K562 (cell line): ENCODE measurements around the gene C2CD2. TPM values are rescaled to one million over a fixed set of nuclear protein-coding genes. Genes with fewer than 3 reads are reported as not detected.

Experiments
- ATAC-seq: fragments of 200-7000 bp; cut with Tn5 transposase; 3 replicates; pipeline ENCODE4 v1.9.1; 2020; ENCODE audit warnings: moderate library complexity
- BruUV-seq: library from RNA; stranded (reverse); fragments of 400-500 nt; replicated peaks from 2 replicates; lab custom pipeline; 2021; lab: Mats Ljungman, UMichigan
- CTCF ChIA-PET: fragments of 300-600 bp; formaldehyde crosslinking; extraction: SDS; loops from one replicate; lab custom pipeline; 2021; ENCODE audit warnings: low intra/inter-chr PET ratio; lab: Yijun Ruan, JAX
- POLR2A ChIA-PET: fragments of 300-600, 350-650 bp; sonication (Branson Sonifier 250); formaldehyde crosslinking; extraction: SDS; loops from one replicate; lab custom pipeline; 2021; ENCODE audit warnings: antibody characterized with exemption, inconsistent platforms; lab: Yijun Ruan, JAX
- DNase-seq, 4 experiments: peaks; one replicate each; pipeline versions ENCODE4 v3.0.0 to v3.0.0-alpha.2; 2011 to 2018; ENCODE audit warnings: low spot score in 3 of 4, mixed read lengths in 3 of 4; ENCODE audit errors: extremely low read depth in 1 of 4
- FAIRE-seq: peaks from 2 replicates; lab custom pipeline; 2011; peaks lifted over from hg19 to GRCh38; lab: Jason Lieb, UNC
- H2AFZ ChIP-seq: 2 replicates; pipeline ENCODE4 v1.6.0; 2011; ENCODE audit warnings: low read depth, low read length, control low read depth, inconsistent platforms
- H3K27ac ChIP-seq: fragments of 200-600 bp; 3 replicates; pipeline ENCODE4 v1.8.0; 2011; ENCODE audit warnings: low read depth, mild to moderate bottlenecking, control low read depth, inconsistent platforms, low read length, moderate library complexity, mixed read lengths; ENCODE audit errors: extremely low read depth
- H3K27me3 ChIP-seq, 2 experiments: fragments of 300-600 bp in 1 of 2; 2 replicates in 1 of 2; 3 replicates in 1 of 2; pipeline versions ENCODE4 v1.6.0 to v1.8.0; 2011; ENCODE audit warnings: inconsistent platforms in 2 of 2, low read length in 2 of 2, mild to moderate bottlenecking in 1 of 2, mixed read lengths in 1 of 2, moderate library complexity in 1 of 2; ENCODE audit not compliant: control insufficient read depth in 2 of 2, insufficient read depth in 2 of 2
- H3K36me3 ChIP-seq: fragments of 300-600 bp; 3 replicates; pipeline ENCODE4 v1.8.0; 2011; ENCODE audit warnings: mild to moderate bottlenecking, low read length, inconsistent platforms; ENCODE audit not compliant: control insufficient read depth, insufficient read depth
- H3K4me1 ChIP-seq, 2 experiments: fragments of 200-600 bp in 1 of 2; replicated peaks in 1 of 2; 2 replicates in 1 of 2; 3 replicates in 1 of 2; pipeline versions ENCODE4 v1.5.1 to v1.8.0; 2011; ENCODE audit warnings: inconsistent platforms in 2 of 2, low read length in 2 of 2, mild to moderate bottlenecking in 1 of 2, mixed read lengths in 1 of 2, moderate library complexity in 1 of 2; ENCODE audit not compliant: control insufficient read depth in 2 of 2, insufficient read depth in 2 of 2
- H3K4me2 ChIP-seq: 2 replicates; pipeline ENCODE4 v1.6.1; 2011; ENCODE audit warnings: low read length, control low read depth, inconsistent platforms, mixed read lengths; ENCODE audit not compliant: insufficient read depth
- H3K4me3 ChIP-seq: fragments of 200-600 bp; sonication (generic), shearing (Covaris generic); 2 replicates; pipeline ENCODE4 v1.5.1; 2016; ENCODE audit warnings: control low read depth, inconsistent platforms
- H3K79me2 ChIP-seq: fragments of 200-600 bp; 3 replicates; pipeline ENCODE4 v1.8.0; 2011; ENCODE audit warnings: low read length, inconsistent platforms; ENCODE audit not compliant: control insufficient read depth, insufficient read depth
- H3K9ac ChIP-seq, 2 experiments: 2 replicates each; pipeline versions ENCODE4 v1.6.0 to v1.6.1; 2011; ENCODE audit warnings: low read depth in 2 of 2, low read length in 2 of 2, control low read depth in 1 of 2, inconsistent platforms in 1 of 2, mild to moderate bottlenecking in 1 of 2, mixed read lengths in 1 of 2; ENCODE audit not compliant: insufficient read depth in 1 of 2
- H3K9me1 ChIP-seq: one replicate; pipeline ENCODE4 v1.6.0; 2011; ENCODE audit warnings: inconsistent platforms, mild to moderate bottlenecking, low read length, moderate library complexity; ENCODE audit not compliant: control insufficient read depth, insufficient read depth
- H3K9me3 ChIP-seq: replicated peaks from 2 replicates; pipeline ENCODE4 v1.5.1; 2011; ENCODE audit warnings: low read depth, low read length, inconsistent platforms; ENCODE audit not compliant: control insufficient read depth, insufficient read depth
- H4K20me1 ChIP-seq: replicated peaks from 2 replicates; pipeline ENCODE4 v1.6.1; 2011; ENCODE audit warnings: low read length, inconsistent platforms, mixed read lengths; ENCODE audit not compliant: control insufficient read depth, insufficient read depth
- CBX8 ChIP-seq: fragments of 200-600 bp; sonication (generic); IDR thresholded peaks from 2 replicates; pipeline ENCODE4 v1.6.1; 2012; ENCODE audit warnings: borderline replicate concordance, mixed run types, low read depth, mild to moderate bottlenecking, moderate library complexity, mixed read lengths, low read length, control low read depth, inconsistent platforms; ENCODE audit not compliant: poor library complexity, severe bottlenecking; ENCODE audit errors: extremely low read depth
- E2F3 ChIP-seq: fragments of 250-450 bp; sonication (Bioruptor Pico); IDR thresholded peaks from 2 replicates; pipeline ENCODE4 v1.4.0; 2020; ENCODE audit warnings: mild to moderate bottlenecking
- FOXP1 ChIP-seq: sonication (generic); formaldehyde crosslinking; IDR thresholded peaks from 2 replicates; pipeline ENCODE4 v1.8.0; 2022; ENCODE audit warnings: mild to moderate bottlenecking, missing genetic modification reagents
- HDAC3 ChIP-seq: fragments of 450-650 bp; IDR thresholded peaks from 2 replicates; pipeline ENCODE4 v1.6.1; 2018; ENCODE audit warnings: borderline replicate concordance, mild to moderate bottlenecking, moderate library complexity; ENCODE audit not compliant: partially characterized antibody
- HNRNPK ChIP-seq: fragments of 200-400 bp; formaldehyde crosslinking; IDR thresholded peaks from one replicate; pipeline ENCODE4 v1.6.1; 2018; ENCODE audit warnings: mild to moderate bottlenecking, low read depth, low read length; ENCODE audit not compliant: poor library complexity, severe bottlenecking
- IFI16 ChIP-seq: fragments of 250-450 bp; sonication (Bioruptor Pico); IDR thresholded peaks from 2 replicates; pipeline ENCODE4 v2.1.2; 2022; ENCODE audit warnings: mild to moderate bottlenecking, inconsistent platforms
- KDM2B ChIP-seq: fragments of 250-450 bp; sonication (Bioruptor Pico); IDR thresholded peaks from 2 replicates; pipeline ENCODE4 v1.8.0; 2021; ENCODE audit warnings: mild to moderate bottlenecking, moderate library complexity
- MYBL2 ChIP-seq, 2 experiments: fragments of 450-650 bp in 1 of 2; sonication (generic) in 1 of 2; formaldehyde crosslinking in 1 of 2; IDR thresholded peaks; 2 replicates each; pipeline versions ENCODE4 v1.6.1 to v1.8.1; 2017 to 2022; ENCODE audit warnings: borderline replicate concordance in 1 of 2, inconsistent platforms in 1 of 2, low read depth in 1 of 2, mild to moderate bottlenecking in 1 of 2, missing genetic modification reagents in 1 of 2, moderate library complexity in 1 of 2
- NONO ChIP-seq, 2 experiments: fragments of 200-400 bp in 1 of 2; fragments of 450-650 bp in 1 of 2; formaldehyde crosslinking in 1 of 2; IDR thresholded peaks; 2 replicates each; pipeline ENCODE4 v1.6.1; 2017; ENCODE audit warnings: low read depth in 2 of 2, mild to moderate bottlenecking in 2 of 2, moderate library complexity in 2 of 2, low read length in 1 of 2
- POLR3G ChIP-seq: IDR thresholded peaks from 2 replicates; pipeline ENCODE4 v1.6.1; 2011; ENCODE audit not compliant: insufficient read length, insufficient replicate concordance; ENCODE audit errors: extremely low read depth
- SMAD3 ChIP-seq: fragments of 450-650 bp; formaldehyde crosslinking; conservative IDR thresholded peaks from 2 replicates; pipeline ENCODE4 v1.4.0; 2020; ENCODE audit warnings: mild to moderate bottlenecking
- ZNF184 ChIP-seq: sonication (generic); formaldehyde crosslinking; IDR thresholded peaks from 2 replicates; pipeline ENCODE4 v1.5.0; 2020; ENCODE audit warnings: missing genetic modification reagents
- ZNF239 ChIP-seq: fragments of 250-450 bp; sonication (Bioruptor Pico); IDR thresholded peaks from 2 replicates; pipeline ENCODE4 v1.4.0; 2020; ENCODE audit warnings: mild to moderate bottlenecking
- ZNF253 ChIP-seq: fragments of 250-450 bp; sonication (Bioruptor Pico); conservative IDR thresholded peaks from 2 replicates; pipeline ENCODE4 v1.6.1; 2021; ENCODE audit warnings: mild to moderate bottlenecking
- WGBS: fragments of 100-300 bp; shearing (Covaris generic); methylation state at CpG from one replicate; pipeline ENCODE4 v1.1.6; 2016; ENCODE audit warnings: low coverage, mixed read lengths; ENCODE audit not compliant: insufficient coverage; ENCODE audit errors: missing lambda C conversion rate; 5-methylcytosine and 5-hydroxymethylcytosine counted together
- in situ Hi-C: fragments of 300-500 bp; cut with MboI; formaldehyde crosslinking; loops from 4 replicates; pipeline ENCODE4 v1.15.0; 2018; ENCODE audit warnings: inconsistent platforms, mixed read lengths
- intact Hi-C: fragments of 100-400 bp; cut with micrococcal nuclease; formaldehyde crosslinking; loops from 2 replicates; pipeline ENCODE4 v1.14.2; 2022
- polyA plus RNA-seq, 8 experiments: library from polyadenylated mRNA; depleted of rRNA in 4 of 8; stranded (reverse) in 5 of 8; unstranded in 3 of 8; fragments of >200 nt; fragmentation: Nextera tagmentation in 2 of 8; fragmentation: Illumina TruSeq in 1 of 8; extraction: Ambion mirVana in 2 of 8; extraction: Trizol in 1 of 8; gene quantifications; 2 replicates each; pipeline versions ENCODE4 v1.2.1 to v1.2.3, GENCODE V29; 2011 to 2014; ENCODE audit warnings: inconsistent platforms in 1 of 8, missing spikeins in 1 of 8
- total RNA-seq, 7 experiments: library from RNA; depleted of rRNA in 6 of 7; stranded (reverse); fragments of >200 nt in 6 of 7; fragmentation: Illumina TruSeq in 2 of 7; extraction: Trizol in 2 of 7; gene quantifications; 2 replicates each; pipeline versions ENCODE4 v1.2.1 to v1.2.3, GENCODE V29; 2011 to 2021; ENCODE audit warnings: low replicate concordance in 1 of 7
- TF ChIP-seq, protein P1 (sequence below): sonication (generic); formaldehyde crosslinking; IDR thresholded peaks from 2 replicates; pipeline ENCODE4 v1.8.1; 2022; ENCODE audit warnings: missing genetic modification reagents
- TF ChIP-seq, protein P2 (sequence below): fragments of 450-650 bp; formaldehyde crosslinking; IDR thresholded peaks from 2 replicates; pipeline ENCODE4 v1.4.0; 2020; ENCODE audit warnings: mild to moderate bottlenecking, mixed read lengths
- TF ChIP-seq, protein P3 (sequence below): fragments of 450-650 bp; IDR thresholded peaks from 2 replicates; pipeline ENCODE4 v1.6.1; 2016; ENCODE audit warnings: low read depth, mild to moderate bottlenecking, moderate library complexity

The C2CD2 gene
- total and polyA plus RNA-seq, 9 of the 15 experiments (the other 6 are each of a cell fraction or from before 2014, with no cell fraction given): 1.3 to 21.6 (median 12.1) TPM

DNA sequence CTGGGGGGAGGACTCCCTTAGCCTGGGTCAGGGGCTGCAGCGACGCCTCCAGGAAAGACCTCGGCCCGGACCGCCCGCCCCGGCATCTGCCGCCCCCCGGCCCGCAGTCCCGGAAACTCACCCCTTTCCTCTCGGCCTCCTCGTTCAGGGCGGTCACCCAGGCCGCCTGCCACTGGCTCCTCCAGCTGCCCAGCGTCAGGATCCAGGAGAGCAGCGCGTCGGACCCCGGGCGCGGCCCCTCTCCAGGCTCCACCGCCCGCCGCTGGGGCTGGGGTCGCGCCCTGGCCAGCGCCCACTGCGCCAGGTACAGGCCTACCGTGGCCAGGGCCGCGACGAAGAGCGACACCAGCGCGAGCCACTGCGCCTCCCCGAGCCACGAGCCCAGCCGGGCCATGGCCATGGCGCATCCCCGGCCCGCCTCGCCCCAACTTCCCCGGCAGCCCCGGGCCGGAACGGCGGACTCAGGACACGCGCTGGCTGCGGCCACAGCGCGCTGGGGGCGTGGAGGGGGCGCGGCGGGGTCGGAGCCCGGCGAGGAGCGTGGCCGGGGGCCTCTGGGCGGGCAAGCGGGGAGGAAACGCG, 478 bp downstream of the C2CD2 start:
- FAIRE-seq: no peak
- Histone ChIP-seq H3K79me2 (peaks cover 34% of the 10 kb centered on the region), H3K9ac (peak overlapping the region; percentile 68 to 90), H4K20me1 (peaks cover 12% of the 10 kb centered on the region; the same call in 1 of the 2 replicates), H3K9me3 (no peaks in the 10 kb centered on the region), H2AFZ (peak overlapping the region; percentile 71), H3K4me1 (peaks cover 41 to 70% of the 10 kb centered on the region in 2 experiments), H3K27me3 (0 out of 5 replicates have a peak, but pooled peaks cover 0 to 4% of the 10 kb centered on the region in 2 experiments), H3K9me1 (no peaks in the 10 kb centered on the region), H3K4me2 (peak overlapping the region; percentile 70), H3K36me3 (peaks cover 7% of the 10 kb centered on the region; the same call in 2 of the 3 replicates), H3K27ac (peak overlapping the region; percentile 72), H3K4me3 (peak overlapping the region; percentile 59)
- ATAC-seq: peak; percentile 28
- DNase-seq: peak in 2 of 4 experiments; percentile 47 to 59
- ChIA-PET POLR2A (interaction anchor here (1.1 to 1.4 kb wide), 3 partner anchors 11 to 52 kb away, joined by 3 to 5 read pairs (median 3); no protein-coding TSS in a partner anchor), CTCF (no interaction called here)
- in situ Hi-C loops (no loop called here), intact Hi-C loops (no loop called here)
- BruUV-seq: no TSS peak
- WGBS: 1% methylated on average over 50 of the region's 67 CpGs
- TF ChIP-seq, protein P1, sequence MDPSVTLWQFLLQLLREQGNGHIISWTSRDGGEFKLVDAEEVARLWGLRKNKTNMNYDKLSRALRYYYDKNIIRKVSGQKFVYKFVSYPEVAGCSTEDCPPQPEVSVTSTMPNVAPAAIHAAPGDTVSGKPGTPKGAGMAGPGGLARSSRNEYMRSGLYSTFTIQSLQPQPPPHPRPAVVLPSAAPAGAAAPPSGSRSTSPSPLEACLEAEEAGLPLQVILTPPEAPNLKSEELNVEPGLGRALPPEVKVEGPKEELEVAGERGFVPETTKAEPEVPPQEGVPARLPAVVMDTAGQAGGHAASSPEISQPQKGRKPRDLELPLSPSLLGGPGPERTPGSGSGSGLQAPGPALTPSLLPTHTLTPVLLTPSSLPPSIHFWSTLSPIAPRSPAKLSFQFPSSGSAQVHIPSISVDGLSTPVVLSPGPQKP (CRISPR knock-in tag): no peak
- TF ChIP-seq SMAD3 (CRISPR knock-in tag) (no peak), POLR3G (no peak), IFI16 (CRISPR knock-in tag) (no peak), KDM2B (CRISPR knock-in tag) (no peak), ZNF184 (CRISPR knock-in tag) (no peak), HNRNPK (no peak), MYBL2 (IDR thresholded peaks at IDR 0.05; ENCODE audit: low read depth) (no peak), MYBL2 (CRISPR knock-in tag; IDR thresholded peaks at IDR 0.05; ENCODE audit: borderline replicate concordance) (no peak), CBX8 (no peak), ZNF253 (no peak), E2F3 (CRISPR knock-in tag) (no peak), HDAC3 (no peak), FOXP1 (CRISPR knock-in tag) (no peak), NONO (IDR thresholded peaks at IDR 0.05; ENCODE audit: low read depth in 2 of 2, low read length in 1 of 2) (peak; percentile 33 to 46; a peak in 1 of 4 replicates), ZNF239 (no peak)
- TF ChIP-seq, protein P2, sequence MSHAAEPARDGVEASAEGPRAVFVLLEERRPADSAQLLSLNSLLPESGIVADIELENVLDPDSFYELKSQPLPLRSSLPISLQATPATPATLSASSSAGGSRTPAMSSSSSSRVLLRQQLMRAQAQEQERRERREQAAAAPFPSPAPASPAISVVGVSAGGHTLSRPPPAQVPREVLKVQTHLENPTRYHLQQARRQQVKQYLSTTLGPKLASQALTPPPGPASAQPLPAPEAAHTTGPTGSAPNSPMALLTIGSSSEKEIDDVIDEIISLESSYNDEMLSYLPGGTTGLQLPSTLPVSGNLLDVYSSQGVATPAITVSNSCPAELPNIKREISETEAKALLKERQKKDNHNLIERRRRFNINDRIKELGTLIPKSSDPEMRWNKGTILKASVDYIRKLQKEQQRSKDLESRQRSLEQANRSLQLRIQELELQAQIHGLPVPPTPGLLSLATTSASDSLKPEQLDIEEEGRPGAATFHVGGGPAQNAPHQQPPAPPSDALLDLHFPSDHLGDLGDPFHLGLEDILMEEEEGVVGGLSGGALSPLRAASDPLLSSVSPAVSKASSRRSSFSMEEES (CRISPR knock-in tag): no peak
- TF ChIP-seq, protein P3, sequence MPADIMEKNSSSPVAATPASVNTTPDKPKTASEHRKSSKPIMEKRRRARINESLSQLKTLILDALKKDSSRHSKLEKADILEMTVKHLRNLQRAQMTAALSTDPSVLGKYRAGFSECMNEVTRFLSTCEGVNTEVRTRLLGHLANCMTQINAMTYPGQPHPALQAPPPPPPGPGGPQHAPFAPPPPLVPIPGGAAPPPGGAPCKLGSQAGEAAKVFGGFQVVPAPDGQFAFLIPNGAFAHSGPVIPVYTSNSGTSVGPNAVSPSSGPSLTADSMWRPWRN: no peak
